ENCODE data around the gene PDIA3.
"Not testable (repeated sequence)": the region's sequence is repeated elsewhere in the genome, so short reads cannot be mapped to it uniquely, and the experiment has no call there.

The PDIA3 gene

DNA sequence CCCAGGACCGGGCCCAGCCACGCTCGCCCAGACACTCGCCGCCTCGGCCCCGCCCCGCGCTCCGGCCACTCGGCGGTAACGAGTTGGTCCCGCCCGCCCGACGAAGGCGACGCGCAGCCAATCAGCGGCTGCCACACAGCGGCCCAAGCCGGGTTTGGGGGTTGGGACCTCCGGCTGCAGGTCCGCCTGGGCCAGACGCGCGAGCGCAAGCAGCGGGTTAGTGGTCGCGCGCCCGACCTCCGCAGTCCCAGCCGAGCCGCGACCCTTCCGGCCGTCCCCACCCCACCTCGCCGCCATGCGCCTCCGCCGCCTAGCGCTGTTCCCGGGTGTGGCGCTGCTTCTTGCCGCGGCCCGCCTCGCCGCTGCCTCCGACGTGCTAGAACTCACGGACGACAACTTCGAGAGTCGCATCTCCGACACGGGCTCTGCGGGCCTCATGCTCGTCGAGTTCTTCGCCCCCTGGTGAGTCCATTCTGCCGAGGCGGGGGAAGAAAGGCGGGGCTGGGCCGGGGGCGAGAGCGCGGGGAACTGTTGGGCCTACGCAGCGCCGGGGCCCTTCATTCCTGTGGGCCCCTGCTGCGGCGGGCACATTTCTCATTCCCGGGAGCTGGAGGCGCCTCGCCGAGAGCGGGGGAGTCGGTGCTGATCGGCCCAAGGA, at the start of gene PDIA3:
Gene PDIA3, plus strand, starts transcription at position 194 of the 658 bp plus-strand sequence. Its CDS starts 102 bp downstream, at position 296.
- peak; percentile 88 for DNase-seq

DNA sequence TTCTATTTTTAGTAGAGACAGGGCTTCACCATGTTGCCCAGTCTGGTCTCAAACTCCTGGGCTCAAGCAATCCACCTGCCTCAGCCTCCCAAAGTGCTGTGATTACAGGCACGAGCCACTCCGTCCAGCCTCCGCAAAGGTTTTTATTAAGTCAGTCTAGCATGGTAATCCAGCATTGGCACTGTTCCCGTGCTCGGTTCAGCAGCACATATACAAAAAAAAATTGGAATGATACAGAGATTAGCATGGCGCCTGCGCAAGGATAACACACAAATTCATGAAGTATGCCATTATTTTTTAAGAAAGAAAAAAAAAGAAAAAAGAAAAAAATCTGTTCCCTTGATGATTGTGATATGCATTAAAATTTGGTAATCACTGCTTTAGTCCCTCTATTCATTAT, 44.1 kb upstream of the PDIA3 start:
- DNase-seq, result no peak

DNA sequence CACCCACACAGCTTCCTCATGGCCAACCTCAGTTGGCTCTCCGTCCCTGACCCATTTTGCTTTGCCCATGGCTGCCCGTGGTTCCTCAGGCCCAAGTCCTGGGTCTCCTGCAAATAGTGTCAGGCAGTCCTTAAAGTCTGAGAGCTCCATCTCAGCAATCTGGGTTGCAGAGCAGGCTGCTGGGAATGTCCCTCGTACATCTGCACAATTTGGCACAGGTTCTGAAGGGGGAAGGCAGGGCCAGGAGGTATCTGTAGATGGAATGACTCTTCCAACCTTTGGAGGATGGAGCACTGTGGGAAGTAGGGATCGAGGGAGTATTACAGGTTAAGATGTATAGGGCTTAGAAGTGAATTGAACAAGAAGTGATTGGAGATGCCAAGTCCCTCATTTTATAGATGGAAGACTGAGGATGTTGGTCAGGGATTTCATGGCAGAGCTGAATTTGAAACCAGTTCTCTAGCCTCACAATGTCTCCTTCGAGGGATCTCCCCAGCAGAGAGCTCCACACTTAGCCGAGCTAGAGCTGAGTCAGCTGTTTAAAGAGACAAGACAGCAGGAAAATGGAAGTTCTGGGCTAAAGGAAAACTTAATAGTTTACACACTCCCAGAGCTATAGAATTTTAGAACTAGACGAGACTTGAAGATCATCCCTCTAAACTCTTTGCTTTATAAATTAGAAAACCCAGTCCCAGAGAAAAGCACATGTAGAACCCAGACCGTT, 43.4 kb upstream of the PDIA3 start:
- DNase-seq, result no peak

DNA sequence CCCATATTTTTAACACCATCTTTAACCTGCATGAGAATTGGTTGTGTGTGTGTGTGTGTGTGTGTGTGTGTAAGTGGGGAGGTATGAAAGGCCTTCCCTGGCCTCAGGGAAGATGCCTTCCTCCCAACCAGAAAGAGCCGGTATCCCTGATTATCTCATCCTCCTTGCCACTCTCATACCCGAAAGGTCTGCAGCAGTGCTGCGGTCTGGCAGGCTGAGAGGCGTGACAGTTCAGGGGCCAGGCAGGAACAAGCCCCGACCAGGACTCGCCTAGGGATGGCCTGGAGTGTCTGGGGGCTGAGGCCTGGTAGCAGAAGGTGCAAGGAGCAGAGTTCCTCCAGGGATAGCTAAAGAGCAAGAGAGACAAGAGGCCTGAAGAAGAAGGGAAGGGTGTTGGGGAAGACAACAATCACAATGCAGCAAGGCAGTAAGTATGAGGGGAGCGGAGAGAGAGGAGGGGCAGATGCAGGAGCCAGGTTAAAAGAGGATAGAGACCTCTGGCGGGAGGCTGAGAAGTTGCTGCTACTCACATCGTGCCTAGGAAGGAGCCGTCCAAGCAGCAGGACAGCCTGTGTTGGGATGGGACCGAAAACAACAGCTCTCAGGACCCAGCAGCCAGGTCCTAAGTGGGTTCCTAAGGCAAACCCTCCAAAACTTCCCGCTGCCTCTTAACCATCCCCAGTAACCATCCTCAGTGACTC, 35.7 kb upstream of the PDIA3 start:
- not testable (repeated sequence) for DNase-seq

DNA sequence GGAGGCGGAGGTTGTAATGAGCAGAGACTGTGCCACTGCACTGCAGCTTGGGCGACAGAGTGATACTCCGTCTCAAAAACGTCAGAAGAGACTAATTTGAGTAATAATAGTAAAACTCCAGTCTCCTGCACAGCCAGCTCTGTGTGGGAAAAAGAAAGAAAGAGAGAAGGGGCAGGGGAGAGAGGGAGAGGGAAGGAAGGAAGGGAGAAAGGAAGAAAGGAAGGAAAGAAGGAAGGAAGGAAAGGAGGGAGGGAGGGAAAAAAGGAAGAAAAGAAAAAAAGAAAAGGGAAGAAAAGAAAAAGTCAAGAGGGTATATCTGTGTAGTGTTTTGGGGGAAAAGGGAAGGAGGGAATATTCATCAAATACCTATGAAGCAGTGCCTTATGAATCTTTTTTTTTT, 23.1 kb upstream of the PDIA3 start:
- no peak for DNase-seq

DNA sequence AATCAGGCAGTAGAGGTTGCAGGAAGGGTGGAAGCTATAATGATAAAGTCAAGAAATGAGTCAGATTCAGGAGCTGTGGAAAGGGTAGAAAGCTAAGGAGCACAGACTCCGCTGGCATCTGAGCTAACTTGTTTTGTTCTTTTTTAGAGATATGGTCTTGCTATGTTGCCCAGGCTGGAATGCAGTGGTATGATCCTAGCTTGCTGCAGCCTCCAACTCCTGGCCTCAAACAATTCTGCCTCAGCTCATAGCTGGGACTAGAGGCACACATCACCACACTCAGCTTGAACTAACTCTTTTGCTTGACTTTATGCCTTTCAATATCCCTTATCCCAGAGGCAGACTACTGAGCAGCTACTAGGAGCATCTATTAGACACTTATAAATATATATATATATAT, 19.9 kb upstream of the PDIA3 start:
- DNase-seq, result not testable (repeated sequence)

DNA sequence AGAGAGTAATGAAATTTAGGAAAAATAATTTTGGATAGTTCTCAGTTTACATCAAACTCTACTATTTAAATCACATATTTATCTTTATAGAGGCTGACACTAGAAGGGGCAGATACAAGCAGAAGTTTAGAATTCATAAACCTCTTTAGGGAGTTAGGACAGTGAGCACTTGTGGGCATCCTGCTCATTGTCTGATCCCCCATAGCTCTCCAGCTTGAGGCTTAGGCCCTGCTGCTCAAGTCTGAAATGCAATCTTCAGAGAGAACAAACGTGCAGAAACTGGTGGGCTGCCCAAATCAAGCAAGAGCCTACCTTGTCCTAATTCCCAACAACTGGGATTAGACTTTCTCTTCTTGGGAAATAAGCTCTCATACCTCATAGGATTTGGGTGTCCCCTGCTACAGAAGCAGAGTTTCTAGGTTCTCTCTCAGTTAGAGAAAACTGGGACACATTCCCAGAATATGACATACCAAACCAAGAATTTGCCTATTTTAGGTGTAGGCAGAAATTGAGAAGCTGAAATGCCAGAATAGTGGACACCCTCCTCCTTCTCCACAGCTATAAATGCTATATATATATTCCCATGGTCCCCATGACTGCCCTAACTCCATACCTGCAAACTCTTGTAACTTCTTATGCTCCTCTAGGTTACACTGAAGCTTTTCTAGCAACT, 18.0 kb upstream of the PDIA3 start:
- not testable (repeated sequence) for DNase-seq

DNA sequence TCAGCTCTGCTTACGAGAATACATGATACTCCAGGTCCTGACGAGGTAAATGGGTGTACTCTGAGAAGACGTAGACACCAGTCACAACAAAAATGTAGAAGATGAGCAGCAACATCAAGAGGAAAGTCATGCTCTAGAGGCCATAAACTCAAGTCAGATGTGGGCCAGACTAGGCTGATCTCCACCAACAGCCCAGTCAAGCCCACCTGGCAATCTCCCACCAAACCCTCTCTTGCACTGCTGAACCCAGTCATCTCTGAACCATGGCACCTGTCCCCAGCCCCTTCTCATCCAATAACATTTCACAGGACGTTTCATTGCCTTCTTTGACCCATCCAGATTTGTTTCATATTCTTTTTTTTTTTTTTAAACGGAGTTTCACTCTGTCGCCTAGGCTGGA, 10.8 kb upstream of the PDIA3 start:
- DNase-seq, result no peak

DNA sequence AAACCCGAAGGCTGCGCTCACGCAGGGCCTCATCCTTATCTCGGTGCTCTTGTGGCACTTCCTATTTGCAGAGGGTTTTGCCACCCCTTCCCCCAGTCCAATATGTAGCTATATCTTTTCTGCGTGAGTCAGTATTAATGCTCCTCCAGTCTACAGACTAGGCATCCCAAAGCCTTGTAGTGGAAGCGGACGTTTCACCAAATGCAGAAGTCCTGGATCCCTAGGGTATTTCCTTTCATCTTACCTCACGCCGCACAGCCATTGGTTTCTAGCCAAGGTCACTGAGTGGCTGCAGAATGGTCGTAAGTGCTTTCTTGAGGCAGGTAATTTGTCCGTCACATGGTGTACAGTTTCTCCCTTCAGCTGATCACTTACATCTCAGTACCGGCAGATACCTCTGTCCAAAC, 668 bp downstream of the PDIA3 start:
- not testable (repeated sequence) for DNase-seq

DNA sequence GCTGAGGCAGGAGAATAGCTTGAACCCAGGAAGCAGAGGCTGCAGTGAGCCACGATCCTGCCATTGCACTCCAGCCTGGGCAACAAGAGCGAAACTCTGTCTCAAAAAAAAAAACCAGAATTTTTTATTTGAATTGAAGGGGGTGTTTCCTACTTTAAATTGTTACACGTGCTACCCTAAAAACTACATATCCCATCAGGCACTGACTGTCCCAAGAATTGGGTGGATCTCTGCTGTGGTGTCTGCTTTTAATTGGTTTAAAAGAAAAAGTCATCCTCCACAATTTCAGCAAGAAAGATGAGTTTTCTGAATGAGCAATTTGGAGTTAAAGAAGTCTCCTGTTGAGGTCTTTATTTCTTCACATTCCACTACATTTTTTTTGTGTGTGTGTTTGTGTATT, 2.1 kb downstream of the PDIA3 start:
- no peak for DNase-seq

DNA sequence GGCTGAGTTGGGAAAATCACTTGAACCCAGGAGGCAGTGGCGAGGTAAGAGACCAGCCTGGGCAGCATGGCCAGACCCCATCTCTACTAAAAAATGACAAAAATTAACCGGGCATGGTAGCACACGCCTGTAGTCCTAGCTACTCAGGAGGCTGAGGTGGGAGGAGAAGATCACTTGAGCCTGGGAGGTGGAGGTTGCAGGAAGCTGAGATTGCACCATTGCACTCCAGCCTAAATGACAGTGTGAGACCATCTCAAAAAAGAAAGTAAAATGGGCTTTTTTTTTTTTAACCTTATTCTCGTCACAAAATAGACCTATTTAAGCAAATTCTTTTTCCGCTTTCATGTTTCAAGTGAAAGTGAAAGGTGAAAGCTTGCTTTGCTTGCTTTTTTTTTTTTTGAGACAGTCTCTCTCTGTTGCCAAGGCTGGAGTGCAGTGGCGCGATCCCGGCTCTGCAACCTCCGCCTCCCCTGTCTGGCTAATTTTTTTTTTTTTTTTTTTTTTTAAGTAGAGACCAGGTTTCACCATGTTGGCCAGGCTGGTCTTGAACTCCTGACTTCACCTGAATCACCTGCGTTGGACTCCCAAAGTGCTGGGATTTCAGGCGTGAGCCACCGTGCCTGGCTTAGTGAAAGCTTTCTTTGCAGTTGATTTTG, 3.6 kb downstream of the PDIA3 start:
- DNase-seq, result no peak

DNA sequence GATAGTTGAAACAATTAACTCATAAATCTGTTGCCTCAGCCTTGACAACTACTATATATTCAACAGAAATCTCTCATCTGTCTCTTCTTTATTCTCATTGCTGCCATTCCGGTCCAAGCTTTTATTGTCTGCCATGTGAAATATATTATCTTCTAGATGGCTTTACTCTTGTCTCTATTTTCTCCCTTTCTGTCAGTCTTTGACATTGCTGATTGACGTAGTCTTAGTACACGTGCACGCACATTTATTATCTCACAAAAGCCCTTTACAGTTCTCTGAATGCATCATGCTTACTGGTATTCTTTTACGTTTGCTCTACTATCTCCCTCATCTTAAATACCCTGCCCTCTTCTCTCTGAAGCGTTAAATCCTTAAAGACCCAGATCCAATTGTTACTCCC, 5.6 kb downstream of the PDIA3 start:
- DNase-seq, result no peak

DNA sequence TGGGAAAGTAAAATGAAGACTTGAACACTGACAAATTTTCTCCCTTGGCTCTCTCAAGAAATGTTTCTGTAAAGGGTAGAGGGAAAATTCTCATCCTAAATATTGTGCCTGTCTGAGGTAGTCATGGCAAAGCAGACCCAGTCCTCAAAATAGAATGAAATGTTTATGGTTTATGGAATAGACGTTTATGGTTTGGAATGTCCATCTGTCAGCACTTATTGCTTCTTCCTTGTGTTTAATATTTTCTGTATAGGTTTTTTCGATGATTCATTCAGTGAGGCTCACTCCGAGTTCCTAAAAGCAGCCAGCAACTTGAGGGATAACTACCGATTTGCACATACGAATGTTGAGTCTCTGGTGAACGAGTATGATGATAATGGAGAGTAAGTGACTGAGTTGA, 16.6 kb downstream of the PDIA3 start:
- DNase-seq, result no peak

DNA sequence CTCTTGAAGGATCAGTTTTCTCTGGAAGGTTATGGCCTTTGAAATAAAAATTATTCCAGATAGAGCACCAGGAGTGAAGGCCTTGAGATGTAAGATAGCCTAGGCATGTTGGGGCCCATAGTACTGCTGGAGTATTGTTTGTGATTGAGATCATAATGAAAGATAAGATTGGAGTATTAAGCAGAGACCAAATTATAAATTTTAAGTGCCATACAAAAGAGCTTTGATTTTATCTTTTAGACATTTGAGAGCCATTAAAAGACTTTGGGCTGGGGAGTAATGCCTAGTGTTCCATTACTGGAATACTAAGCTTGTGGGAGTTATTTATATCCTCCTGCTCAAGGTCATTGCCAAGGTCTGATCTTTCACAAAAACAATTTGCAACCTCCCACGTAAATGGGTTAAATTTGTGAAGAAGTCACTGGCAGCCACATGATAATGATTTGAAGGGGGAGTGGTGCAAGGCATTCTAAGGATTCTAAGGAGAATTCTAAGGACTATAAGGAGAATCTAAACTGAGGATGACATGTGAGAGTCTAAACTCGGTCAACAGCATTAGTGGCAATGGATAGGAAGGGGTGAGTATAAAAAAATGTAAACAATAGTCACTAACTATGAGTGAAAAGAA, 17.7 kb downstream of the PDIA3 start:
- DNase-seq, result no peak

DNA sequence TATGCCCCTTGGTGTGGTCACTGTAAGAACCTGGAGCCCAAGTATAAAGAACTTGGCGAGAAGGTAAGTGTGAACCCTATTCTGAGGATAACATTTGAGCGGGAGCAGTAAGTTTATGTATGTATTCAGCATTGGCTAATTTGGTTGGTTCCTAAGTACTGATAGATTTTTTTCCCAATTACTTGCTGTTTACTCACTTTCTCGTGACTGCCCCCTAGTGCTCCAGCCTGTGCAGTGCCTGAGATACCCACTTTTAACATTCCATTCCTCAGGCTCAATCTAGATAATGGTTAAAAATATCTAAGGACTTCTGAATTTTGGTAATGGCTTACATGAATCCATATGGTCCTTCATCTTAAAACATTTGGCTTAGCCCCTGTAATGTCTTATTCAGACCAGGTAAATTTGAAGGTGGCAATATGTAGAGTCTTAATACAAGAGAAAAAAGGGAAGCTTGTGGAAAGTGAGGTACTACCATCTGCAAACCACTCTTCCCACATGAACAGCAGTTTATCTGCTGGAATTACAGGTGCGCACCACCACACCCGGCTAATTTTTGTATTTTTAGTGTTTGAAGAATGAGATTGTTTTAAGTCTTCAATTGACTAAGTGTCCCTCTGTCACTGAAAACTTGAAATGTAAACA, 23.5 kb downstream of the PDIA3 start:
- peak; percentile 61 for DNase-seq

DNA sequence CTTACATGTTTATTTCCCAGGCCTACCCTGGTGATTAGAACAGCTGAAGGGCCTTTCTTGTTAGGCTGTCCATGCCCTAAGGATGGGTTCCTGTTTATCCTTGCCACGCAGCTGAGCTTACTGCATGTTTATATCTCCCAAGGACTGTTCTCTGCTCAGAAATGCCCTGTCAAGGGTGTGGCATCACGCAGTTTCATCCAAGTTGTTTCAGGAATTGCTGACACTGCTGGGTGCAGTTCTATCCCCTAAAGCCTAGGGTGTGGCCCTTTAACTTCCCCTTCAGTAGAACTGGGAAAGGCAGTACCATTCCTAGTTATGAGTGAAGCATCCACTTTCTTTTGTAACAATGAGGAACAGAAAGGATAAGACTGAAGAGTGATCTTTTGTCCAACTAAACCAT, 25.6 kb downstream of the PDIA3 start:
- DNase-seq, result no peak

DNA sequence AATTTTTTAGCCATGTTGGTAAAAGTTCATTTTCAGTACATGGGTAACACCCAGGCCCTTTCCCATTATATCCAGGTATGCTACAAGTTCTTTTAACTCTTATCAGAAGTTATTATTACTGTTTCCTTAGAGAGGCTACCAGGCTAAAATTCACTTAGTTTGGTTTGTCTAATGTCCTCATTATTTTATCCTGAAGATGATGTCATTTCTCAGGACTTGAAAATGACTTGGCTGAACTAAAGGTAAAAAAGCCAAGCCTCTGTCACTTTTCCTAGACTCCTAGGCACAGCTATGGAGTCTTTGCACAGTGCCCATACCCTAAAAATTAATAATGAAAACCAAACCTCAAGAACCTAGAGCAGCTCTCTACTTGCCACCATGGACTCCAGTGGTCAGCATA, 26.4 kb downstream of the PDIA3 start:
- DNase-seq, result no peak

DNA sequence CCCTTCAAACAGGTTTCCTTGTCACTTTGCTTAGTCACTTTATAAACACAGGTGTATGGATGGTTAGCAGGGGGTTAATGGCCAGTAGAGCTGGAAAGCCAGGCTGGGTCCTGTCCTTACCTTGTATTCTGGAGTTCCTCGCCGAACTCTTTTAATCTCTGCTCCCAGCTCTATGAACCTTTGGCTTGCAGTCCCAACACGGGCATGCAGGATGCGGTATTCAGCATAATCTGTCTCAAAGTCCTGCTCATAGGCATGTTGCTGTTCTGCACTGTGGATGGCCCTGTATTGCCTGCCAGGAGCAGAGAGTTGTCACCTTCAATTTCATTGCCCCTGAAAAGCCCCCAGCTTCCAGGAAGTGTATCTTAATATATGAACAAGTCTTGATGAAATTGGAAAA, 27.8 kb downstream of the PDIA3 start:
- no peak for DNase-seq

DNA sequence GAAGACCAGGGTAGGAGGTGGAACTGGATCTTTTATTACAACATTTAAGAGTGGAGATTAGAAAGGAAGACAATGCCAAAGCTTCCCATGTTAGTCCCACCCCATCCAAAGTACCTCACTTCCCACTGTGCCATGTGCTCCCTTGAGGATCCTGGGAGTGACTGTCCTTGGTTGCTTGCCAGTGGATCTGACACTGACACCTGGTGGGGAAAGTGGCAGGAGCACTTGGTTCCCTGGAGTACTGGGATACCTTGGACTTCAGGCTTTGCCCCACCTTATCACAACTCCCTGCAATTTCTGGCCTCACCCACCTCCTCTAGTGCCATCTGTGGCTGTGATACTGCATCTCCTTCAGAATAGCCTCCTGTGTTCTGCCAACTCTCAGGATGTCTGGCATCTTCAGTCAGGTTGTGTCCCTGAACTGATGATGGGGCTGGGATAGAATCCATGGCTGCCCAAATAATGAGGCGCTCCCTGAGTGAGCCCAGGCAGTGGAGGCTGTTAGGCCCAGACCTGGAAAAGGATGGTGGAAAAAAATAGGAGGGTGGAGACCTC, 29.2 kb downstream of the PDIA3 start:
- no peak for DNase-seq

DNA sequence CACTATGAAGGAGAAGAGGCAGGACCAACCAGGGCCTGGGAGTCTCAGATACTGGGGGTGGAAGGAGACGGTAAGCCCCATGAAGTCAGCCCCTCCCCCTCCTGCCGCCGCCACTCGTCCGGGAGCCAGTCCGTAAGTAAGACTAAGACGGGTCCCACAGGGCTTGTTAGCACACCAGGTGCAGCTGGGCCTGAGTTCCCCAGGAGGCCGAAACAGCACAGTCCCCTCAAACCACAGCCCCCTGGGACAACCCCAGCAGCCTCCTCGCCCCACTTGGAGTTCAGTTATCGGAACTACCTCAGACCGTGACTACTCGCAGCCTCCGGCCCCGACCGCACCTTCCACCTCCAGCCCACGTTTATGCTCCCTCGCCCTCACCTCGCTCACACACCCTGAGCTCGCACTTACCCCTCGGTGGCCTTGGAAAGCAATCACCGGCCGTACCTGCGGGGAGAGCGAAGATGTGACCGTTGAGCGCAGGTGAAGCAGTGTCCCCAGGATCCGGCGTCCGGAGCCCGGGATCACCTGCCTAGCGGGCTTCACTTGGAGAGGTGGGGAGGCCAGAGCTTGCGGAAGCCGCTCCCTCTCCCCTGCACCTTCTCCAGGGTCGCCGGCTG, 30.0 kb downstream of the PDIA3 start:
- peak; percentile 33 for DNase-seq

DNA sequence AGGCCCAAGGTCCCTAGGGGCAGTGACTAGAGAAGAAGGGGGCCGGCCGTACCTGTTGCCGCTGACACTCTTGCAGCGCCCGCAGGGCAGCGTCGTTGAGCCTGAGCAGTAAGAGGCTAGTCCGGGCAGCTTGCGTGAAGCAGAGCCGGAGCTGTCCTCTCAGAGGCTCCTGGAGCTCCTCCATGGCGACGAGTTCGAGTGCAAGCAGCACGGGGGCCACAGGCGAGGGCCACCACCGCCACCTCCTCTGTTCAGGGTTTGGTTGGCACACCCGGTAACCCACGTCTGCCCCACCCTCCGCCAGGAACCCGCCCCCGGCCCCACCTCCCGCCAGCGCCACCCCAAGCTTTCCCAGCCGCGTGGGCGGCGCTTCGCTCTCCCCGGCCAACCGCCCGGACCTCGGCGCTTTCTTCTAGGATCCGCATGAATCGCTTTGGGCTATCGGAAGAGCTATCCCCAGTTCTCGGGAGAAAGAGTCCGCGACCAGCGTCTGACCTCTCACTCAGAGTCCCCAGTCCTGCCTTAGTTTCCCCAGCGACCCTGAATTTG, 30.6 kb downstream of the PDIA3 start, which contains the start of gene ELL3:
Gene ELL3, minus strand, starts transcription at position 249 of the 549 bp plus-strand sequence. Its CDS starts 65 bp downstream, at position 184.
- peak; percentile 81 for DNase-seq

All from activated T-cell treated with anti-CD3 and anti-CD28 coated beads, Interleukin-2, amount 50 U/mL, for 1 hour (primary cell).